ENCODE data around the gene URM1. TPM values are rescaled to one million over a fixed set of nuclear protein-coding genes. Genes with fewer than 3 reads are reported as not detected.
"Not testable (repeated sequence)": the region's sequence is repeated elsewhere in the genome, so short reads cannot be mapped to it uniquely, and the experiment has no call there.

URM1 gene
- total RNA-seq, 1 donor from 2014 or later: 62.6 TPM

DNA sequence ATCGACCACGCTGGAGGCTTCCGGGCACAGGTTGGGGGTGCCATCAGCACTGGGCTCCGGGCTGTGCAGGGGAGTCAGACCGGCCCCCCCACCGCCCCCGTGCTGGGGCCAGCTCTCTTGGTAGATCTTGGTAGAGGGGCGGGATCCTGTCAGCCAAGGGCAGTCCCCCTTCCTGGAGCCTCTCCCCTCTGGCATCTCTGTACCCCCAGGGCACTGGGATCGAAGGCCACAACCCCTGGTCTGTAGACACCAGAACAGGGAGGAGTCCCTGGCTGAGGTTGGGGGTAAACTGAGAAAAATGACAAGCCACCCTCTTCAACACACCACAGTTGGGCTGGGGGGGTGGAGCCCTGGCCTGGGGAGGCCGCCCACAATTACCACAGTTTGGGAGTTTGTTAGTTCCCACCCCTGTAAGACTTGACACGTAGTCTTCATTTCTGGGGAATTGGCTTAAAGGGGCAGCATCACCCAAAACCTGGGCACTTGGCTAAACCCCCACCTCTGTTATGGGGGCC, 50.4 kb downstream of the URM1 start:
- Mint-ChIP-seq H3K4me3 (ENCODE audit: unreplicated experiment) (peak overlapping the region; percentile 67), H3K4me1 (ENCODE audit: low read depth, unreplicated experiment) (peaks cover 4% of the 10 kb centered on the region), H3K9me3 (ENCODE audit: unreplicated experiment) (no peaks in the 10 kb centered on the region), H3K27me3 (ENCODE audit: unreplicated experiment) (peaks cover 4% of the 10 kb centered on the region), H3K36me3 (ENCODE audit: unreplicated experiment) (no peaks in the 10 kb centered on the region), H3K27ac (ENCODE audit: unreplicated experiment) (no peak overlapping the region)
- TF ChIP-seq, protein P1, sequence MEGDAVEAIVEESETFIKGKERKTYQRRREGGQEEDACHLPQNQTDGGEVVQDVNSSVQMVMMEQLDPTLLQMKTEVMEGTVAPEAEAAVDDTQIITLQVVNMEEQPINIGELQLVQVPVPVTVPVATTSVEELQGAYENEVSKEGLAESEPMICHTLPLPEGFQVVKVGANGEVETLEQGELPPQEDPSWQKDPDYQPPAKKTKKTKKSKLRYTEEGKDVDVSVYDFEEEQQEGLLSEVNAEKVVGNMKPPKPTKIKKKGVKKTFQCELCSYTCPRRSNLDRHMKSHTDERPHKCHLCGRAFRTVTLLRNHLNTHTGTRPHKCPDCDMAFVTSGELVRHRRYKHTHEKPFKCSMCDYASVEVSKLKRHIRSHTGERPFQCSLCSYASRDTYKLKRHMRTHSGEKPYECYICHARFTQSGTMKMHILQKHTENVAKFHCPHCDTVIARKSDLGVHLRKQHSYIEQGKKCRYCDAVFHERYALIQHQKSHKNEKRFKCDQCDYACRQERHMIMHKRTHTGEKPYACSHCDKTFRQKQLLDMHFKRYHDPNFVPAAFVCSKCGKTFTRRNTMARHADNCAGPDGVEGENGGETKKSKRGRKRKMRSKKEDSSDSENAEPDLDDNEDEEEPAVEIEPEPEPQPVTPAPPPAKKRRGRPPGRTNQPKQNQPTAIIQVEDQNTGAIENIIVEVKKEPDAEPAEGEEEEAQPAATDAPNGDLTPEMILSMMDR (IDR thresholded peaks at IDR 0.05; ENCODE audit: partially characterized antibody, unreplicated experiment): no peak
- DNase-seq: no peak

DNA sequence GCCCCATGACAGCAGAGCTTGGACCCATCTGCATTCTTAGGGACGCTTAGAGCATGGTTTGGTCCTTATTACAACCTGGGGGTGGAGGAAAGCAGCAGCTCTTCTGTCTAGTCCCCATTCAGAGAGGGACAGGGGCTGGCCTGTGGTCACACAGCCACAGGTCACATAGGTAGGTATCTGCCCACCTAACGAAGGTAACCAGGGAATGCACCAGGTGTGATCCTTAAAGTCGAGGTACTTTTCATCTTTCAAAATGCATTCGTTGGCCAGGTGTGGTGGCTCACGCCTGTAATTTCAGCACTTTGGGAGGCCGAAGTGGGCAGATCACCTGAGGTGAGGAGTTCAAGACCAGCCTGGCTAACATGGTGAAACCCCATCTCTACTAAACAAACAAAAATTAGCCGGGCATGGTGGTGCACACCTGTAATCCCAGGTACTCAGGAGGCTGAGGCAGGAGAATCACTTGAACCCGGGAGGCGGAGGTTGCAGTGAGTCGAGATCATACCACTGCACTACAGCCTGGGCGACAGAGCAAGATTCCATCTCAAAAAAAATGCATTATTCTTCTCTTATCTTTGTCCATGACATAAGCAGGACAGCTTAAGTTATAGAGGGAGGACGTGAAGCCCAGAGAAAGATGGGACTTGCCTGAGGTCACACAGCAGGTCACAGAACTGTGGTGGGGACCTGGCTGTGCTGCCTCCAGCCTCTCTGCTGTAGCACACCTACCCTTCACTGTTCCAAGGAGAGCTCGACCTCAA, 51.0 kb downstream of the URM1 start:
- peak overlapping the region; percentile 25 for H3K4me3 Mint-ChIP-seq (ENCODE audit: unreplicated experiment)
- not testable (repeated sequence) for H3K9me3 Mint-ChIP-seq (ENCODE audit: unreplicated experiment); H3K27me3 Mint-ChIP-seq (ENCODE audit: unreplicated experiment); DNase-seq; H3K27ac Mint-ChIP-seq (ENCODE audit: unreplicated experiment); H3K36me3 Mint-ChIP-seq (ENCODE audit: unreplicated experiment); H3K4me1 Mint-ChIP-seq (ENCODE audit: low read depth, unreplicated experiment)

DNA sequence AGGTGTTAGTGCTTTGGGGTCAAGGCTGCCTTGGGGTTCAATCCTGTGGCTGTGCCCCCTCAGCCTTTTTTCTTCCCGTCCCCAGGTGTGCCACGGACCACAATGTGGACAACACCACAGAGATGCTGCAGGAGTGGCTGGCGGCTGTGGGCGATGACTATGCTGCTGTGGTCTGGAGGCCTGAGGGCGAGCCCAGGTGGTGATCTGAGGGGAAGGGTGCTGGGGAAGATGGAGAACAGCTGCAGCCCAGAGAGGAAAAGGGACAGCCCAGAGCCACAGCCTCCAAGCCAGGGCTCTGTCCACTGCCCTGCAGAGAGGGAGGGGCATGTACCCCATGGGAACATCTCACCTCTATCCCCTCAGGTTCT, 51.6 kb downstream of the URM1 start:
- H3K36me3 Mint-ChIP-seq (ENCODE audit: unreplicated experiment): no peaks in the 10 kb centered on the region
- peak overlapping the region; percentile 25 for H3K4me3 Mint-ChIP-seq (ENCODE audit: unreplicated experiment)
- peaks cover 6% of the 10 kb centered on the region for H3K4me1 Mint-ChIP-seq (ENCODE audit: low read depth, unreplicated experiment)
- DNase-seq: no peak
- H3K27me3 Mint-ChIP-seq (ENCODE audit: unreplicated experiment): peaks cover 4% of the 10 kb centered on the region
- TF ChIP-seq, protein P1 (IDR thresholded peaks at IDR 0.05; ENCODE audit: partially characterized antibody, unreplicated experiment): no peak
- no peak overlapping the region for H3K27ac Mint-ChIP-seq (ENCODE audit: unreplicated experiment)
- H3K9me3 Mint-ChIP-seq (ENCODE audit: unreplicated experiment): no peaks in the 10 kb centered on the region

DNA sequence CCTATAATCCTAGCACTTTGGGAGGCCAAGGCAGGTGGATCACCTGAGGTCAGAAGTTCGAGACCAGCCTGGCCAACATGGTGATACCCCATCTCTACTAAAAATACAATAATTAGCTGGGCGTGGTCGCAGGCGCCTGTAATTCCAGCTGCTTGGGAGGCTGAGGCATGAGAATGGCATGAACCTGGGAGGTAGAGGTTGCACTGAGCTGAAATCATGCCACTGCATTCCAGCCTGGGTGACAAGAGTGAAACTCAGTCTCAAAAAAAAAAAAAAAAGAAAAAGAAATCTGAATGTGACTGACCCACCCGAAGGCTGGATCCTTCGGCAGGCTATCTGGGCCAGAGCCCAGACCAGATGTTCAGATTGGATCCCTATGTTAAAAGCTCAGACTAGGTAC, 52.2 kb downstream of the URM1 start:
- not testable (repeated sequence) for H3K4me1 Mint-ChIP-seq (ENCODE audit: low read depth, unreplicated experiment); H3K27me3 Mint-ChIP-seq (ENCODE audit: unreplicated experiment); H3K27ac Mint-ChIP-seq (ENCODE audit: unreplicated experiment); DNase-seq; H3K36me3 Mint-ChIP-seq (ENCODE audit: unreplicated experiment); H3K4me3 Mint-ChIP-seq (ENCODE audit: unreplicated experiment); H3K9me3 Mint-ChIP-seq (ENCODE audit: unreplicated experiment)

DNA sequence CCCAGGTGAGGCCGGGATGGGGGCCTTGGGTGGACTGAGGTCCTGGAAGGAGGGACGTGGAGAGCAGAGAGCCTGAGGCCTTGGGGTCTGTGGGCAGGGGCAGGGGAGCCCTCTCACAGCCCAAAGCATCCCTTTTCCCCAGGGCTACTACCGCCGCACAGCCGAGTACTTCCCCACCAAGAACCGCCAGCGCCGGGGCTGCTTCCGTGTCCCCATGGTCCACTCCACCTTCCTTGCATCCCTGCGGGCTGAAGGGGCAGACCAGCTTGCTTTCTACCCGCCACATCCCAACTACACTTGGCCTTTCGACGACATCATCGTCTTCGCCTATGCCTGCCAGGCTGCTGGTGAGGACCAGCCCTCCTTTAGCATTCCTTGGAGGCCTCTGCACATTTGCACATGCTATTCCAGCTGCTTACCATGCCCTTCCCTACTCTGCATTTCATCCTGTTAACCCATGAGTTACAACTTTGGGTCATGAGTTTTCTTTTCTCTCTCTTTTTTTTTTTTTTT, 53.1 kb downstream of the URM1 start:
- Mint-ChIP-seq H3K36me3 (ENCODE audit: unreplicated experiment) (no peaks in the 10 kb centered on the region), H3K9me3 (ENCODE audit: unreplicated experiment) (peaks cover under 1% of the 10 kb centered on the region), H3K27me3 (ENCODE audit: unreplicated experiment) (peaks cover 6% of the 10 kb centered on the region), H3K27ac (ENCODE audit: unreplicated experiment) (no peak overlapping the region), H3K4me1 (ENCODE audit: low read depth, unreplicated experiment) (peaks cover 9% of the 10 kb centered on the region), H3K4me3 (ENCODE audit: unreplicated experiment) (no peak overlapping the region)
- TF ChIP-seq, protein P1 (IDR thresholded peaks at IDR 0.05; ENCODE audit: partially characterized antibody, unreplicated experiment): no peak
- DNase-seq: no peak
